ENCODE results near the gene KCNJ18.
"Not testable (repeated sequence)": the region's sequence is repeated elsewhere in the genome, so short reads cannot be mapped to it uniquely, and the experiment has no call there.

KCNJ18 gene

DNA sequence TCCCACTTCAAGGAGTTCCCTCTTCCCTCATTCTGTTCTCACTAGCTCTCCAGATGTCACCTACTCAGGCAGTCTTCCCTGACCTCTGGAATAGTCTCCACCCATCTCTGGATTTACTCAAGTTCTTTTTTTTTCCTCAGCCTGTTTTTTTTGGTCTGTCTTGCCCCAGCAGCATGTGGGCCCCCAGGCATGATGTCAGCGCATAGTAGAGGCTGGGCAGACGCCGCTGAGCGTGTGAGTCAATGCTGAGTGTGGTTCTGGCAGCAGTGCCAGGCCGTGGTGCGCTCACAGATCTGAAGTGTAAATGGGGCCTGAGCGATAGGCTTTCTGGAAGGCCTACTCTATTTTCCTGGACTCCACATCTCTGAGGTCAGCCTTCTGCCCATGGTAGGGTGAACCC is 2.7 kb upstream of the KCNJ18 start:
- Histone ChIP-seq H3K27me3 (ENCODE audit: insufficient read depth, low read depth) (no peaks in the 10 kb centered on the region), H3K36me3 (ENCODE audit: insufficient read depth) (no peaks in the 10 kb centered on the region), H3K79me2 (ENCODE audit: insufficient read depth, low read depth) (no peaks in the 10 kb centered on the region), H3K4me1 (ENCODE audit: low read depth, poor library complexity, severe bottlenecking) (no peaks in the 10 kb centered on the region), H3K27ac (no peak overlapping the region), H3K4me3 (IDR thresholded peaks at IDR 0.05; ENCODE audit: insufficient read depth, low read depth, low read length) (no peak overlapping the region), H4K20me1 (ENCODE audit: insufficient read depth) (no peaks in the 10 kb centered on the region), H3K9ac (no peak overlapping the region), H2AFZ (ENCODE audit: low read depth) (no peak overlapping the region), H3K4me2 (no peak overlapping the region)
- TF ChIP-seq CTCF (conservative IDR thresholded peaks at IDR 0.05; ENCODE audit: low read depth, low read length) = no peak

DNA sequence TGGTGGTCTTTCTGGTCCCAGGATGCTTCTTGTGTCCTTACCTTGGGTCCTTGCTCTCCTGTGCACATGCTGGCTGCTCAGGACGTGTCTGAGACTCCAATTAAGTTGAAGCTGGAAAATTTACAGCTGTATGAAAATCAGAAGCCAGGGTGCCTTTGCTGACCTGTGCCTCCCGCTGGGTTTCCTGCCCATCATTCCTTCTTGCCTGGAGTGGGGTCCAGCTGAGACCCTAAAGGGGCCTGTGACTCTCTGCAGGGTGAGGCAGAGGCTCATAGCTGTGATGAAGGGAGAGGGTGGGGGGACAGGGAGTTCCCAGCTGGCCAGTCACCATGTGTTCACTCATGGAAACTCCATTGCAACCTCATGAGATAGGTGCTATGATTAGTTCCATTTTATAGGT is 1.5 kb upstream of the KCNJ18 start:
- H3K4me3 ChIP-seq (IDR thresholded peaks at IDR 0.05; ENCODE audit: insufficient read depth, low read depth, low read length); H3K9ac ChIP-seq; H3K4me1 ChIP-seq (ENCODE audit: low read depth, poor library complexity, severe bottlenecking); H3K4me2 ChIP-seq; H4K20me1 ChIP-seq (ENCODE audit: insufficient read depth); H3K27ac ChIP-seq; H3K27me3 ChIP-seq (ENCODE audit: insufficient read depth, low read depth); H3K79me2 ChIP-seq (ENCODE audit: insufficient read depth, low read depth); H3K36me3 ChIP-seq (ENCODE audit: insufficient read depth); H2AFZ ChIP-seq (ENCODE audit: low read depth): not testable (repeated sequence)

DNA sequence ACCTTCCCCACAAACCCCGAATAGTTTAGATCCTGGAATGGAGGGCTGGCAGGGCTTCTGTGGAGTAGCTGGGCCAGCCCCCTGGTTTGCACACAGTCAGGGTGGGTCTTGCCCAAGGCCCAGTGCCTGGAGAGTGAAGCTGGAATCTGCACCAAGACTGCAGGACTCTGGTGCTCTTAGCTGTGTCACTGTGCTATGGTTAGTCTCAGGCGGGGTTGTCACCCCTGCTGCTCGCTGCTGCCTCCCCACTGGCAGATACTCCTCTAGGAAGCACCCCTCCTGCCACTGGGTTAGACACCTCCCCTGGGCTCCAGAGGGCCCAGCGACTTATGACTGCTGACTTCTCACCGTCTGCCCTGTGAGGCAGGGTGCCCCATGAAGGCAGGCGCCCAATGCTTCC is 842 bp upstream of the KCNJ18 start:
- not testable (repeated sequence) for H3K4me3 ChIP-seq (IDR thresholded peaks at IDR 0.05; ENCODE audit: insufficient read depth, low read depth, low read length); H3K4me1 ChIP-seq (ENCODE audit: low read depth, poor library complexity, severe bottlenecking); H3K9ac ChIP-seq; H3K4me2 ChIP-seq; H4K20me1 ChIP-seq (ENCODE audit: insufficient read depth); H3K27ac ChIP-seq; H3K79me2 ChIP-seq (ENCODE audit: insufficient read depth, low read depth); H2AFZ ChIP-seq (ENCODE audit: low read depth); H3K36me3 ChIP-seq (ENCODE audit: insufficient read depth); H3K27me3 ChIP-seq (ENCODE audit: insufficient read depth, low read depth)

DNA sequence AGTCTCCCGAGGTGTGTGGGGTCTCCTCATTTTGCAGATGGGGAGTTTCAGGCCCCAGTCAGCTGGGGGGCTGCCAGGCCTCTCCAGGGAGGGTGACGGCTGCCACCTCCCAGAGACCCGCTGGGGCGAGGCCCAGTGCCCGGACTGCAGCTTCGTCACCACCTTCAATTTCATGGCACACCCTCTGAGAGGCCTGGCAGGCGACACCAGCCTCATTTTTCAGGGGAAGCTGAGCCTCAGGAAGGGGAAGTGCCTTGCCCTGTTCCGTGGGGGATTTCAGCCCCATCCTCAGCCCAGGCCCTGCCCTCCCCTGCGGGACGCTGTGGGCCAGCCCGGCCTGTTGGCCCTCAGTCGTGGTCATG is 362 bp downstream of the KCNJ18 start:
- H3K9ac ChIP-seq; H3K36me3 ChIP-seq (ENCODE audit: insufficient read depth); H3K4me2 ChIP-seq; H3K4me1 ChIP-seq (ENCODE audit: low read depth, poor library complexity, severe bottlenecking); H3K79me2 ChIP-seq (ENCODE audit: insufficient read depth, low read depth); H3K27me3 ChIP-seq (ENCODE audit: insufficient read depth, low read depth); H3K4me3 ChIP-seq (IDR thresholded peaks at IDR 0.05; ENCODE audit: insufficient read depth, low read depth, low read length); H3K27ac ChIP-seq; H4K20me1 ChIP-seq (ENCODE audit: insufficient read depth); H2AFZ ChIP-seq (ENCODE audit: low read depth): not testable (repeated sequence)

- H3K4me3 ChIP-seq (IDR thresholded peaks at IDR 0.05; ENCODE audit: insufficient read depth, low read depth, low read length); H3K4me1 ChIP-seq (ENCODE audit: low read depth, poor library complexity, severe bottlenecking); H4K20me1 ChIP-seq (ENCODE audit: insufficient read depth); H3K27me3 ChIP-seq (ENCODE audit: insufficient read depth, low read depth); H3K27ac ChIP-seq; H3K36me3 ChIP-seq (ENCODE audit: insufficient read depth); H3K4me2 ChIP-seq; H3K9ac ChIP-seq; H2AFZ ChIP-seq (ENCODE audit: low read depth); H3K79me2 ChIP-seq (ENCODE audit: insufficient read depth, low read depth): not testable (repeated sequence)
Measured at GRCh38 chr17:21693391-21693796, 1.1 kb downstream of the KCNJ18 start.

- not testable (repeated sequence) for H2AFZ ChIP-seq (ENCODE audit: low read depth); H3K4me1 ChIP-seq (ENCODE audit: low read depth, poor library complexity, severe bottlenecking); H3K36me3 ChIP-seq (ENCODE audit: insufficient read depth); H3K4me2 ChIP-seq; H3K27me3 ChIP-seq (ENCODE audit: insufficient read depth, low read depth); H3K27ac ChIP-seq; H3K79me2 ChIP-seq (ENCODE audit: insufficient read depth, low read depth); H3K9ac ChIP-seq; H4K20me1 ChIP-seq (ENCODE audit: insufficient read depth); H3K4me3 ChIP-seq (IDR thresholded peaks at IDR 0.05; ENCODE audit: insufficient read depth, low read depth, low read length)
Measured at GRCh38 chr17:21693937-21694336, 1.6 kb downstream of the KCNJ18 start.

DNA sequence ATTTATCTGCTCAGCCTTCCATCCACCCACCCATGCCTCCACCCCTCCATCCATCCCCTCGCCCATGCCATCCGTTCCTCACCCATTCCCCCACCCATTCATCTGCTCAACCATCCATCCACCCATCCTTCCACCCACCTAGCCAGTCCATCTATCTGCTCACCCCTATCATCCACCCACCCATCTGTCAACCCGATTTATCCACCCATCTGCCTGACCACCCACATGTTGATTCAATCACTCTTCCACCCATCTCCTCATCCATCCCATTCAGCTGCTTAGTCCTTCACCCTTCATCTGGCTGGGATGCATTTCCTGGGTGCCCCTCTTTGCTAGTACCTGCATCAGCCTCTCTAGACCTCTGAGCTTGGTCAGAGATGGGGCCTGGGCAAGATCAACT is 3.9 kb downstream of the KCNJ18 start:
- not testable (repeated sequence) for H3K79me2 ChIP-seq (ENCODE audit: insufficient read depth, low read depth); H3K4me2 ChIP-seq; H3K4me3 ChIP-seq (IDR thresholded peaks at IDR 0.05; ENCODE audit: insufficient read depth, low read depth, low read length); H3K27me3 ChIP-seq (ENCODE audit: insufficient read depth, low read depth); H3K27ac ChIP-seq; H4K20me1 ChIP-seq (ENCODE audit: insufficient read depth); H3K4me1 ChIP-seq (ENCODE audit: low read depth, poor library complexity, severe bottlenecking); H3K9ac ChIP-seq; H3K36me3 ChIP-seq (ENCODE audit: insufficient read depth); H2AFZ ChIP-seq (ENCODE audit: low read depth)

GRCh38 chr17:21696842-21697507 is 4.7 kb downstream of the KCNJ18 start:
- not testable (repeated sequence) for H3K4me1 ChIP-seq (ENCODE audit: low read depth, poor library complexity, severe bottlenecking); H3K79me2 ChIP-seq (ENCODE audit: insufficient read depth, low read depth); H3K9ac ChIP-seq; H3K4me2 ChIP-seq; H3K27ac ChIP-seq; H4K20me1 ChIP-seq (ENCODE audit: insufficient read depth); H3K36me3 ChIP-seq (ENCODE audit: insufficient read depth); H2AFZ ChIP-seq (ENCODE audit: low read depth); H3K27me3 ChIP-seq (ENCODE audit: insufficient read depth, low read depth); H3K4me3 ChIP-seq (IDR thresholded peaks at IDR 0.05; ENCODE audit: insufficient read depth, low read depth, low read length)

GRCh38 chr17:21697508-21697860 is 5.2 kb downstream of the KCNJ18 start:
- not testable (repeated sequence) for H3K27ac ChIP-seq; H3K9ac ChIP-seq; H3K4me1 ChIP-seq (ENCODE audit: low read depth, poor library complexity, severe bottlenecking); H2AFZ ChIP-seq (ENCODE audit: low read depth); H3K27me3 ChIP-seq (ENCODE audit: insufficient read depth, low read depth); H3K4me3 ChIP-seq (IDR thresholded peaks at IDR 0.05; ENCODE audit: insufficient read depth, low read depth, low read length); H3K4me2 ChIP-seq; H3K36me3 ChIP-seq (ENCODE audit: insufficient read depth); H4K20me1 ChIP-seq (ENCODE audit: insufficient read depth); H3K79me2 ChIP-seq (ENCODE audit: insufficient read depth, low read depth)

DNA sequence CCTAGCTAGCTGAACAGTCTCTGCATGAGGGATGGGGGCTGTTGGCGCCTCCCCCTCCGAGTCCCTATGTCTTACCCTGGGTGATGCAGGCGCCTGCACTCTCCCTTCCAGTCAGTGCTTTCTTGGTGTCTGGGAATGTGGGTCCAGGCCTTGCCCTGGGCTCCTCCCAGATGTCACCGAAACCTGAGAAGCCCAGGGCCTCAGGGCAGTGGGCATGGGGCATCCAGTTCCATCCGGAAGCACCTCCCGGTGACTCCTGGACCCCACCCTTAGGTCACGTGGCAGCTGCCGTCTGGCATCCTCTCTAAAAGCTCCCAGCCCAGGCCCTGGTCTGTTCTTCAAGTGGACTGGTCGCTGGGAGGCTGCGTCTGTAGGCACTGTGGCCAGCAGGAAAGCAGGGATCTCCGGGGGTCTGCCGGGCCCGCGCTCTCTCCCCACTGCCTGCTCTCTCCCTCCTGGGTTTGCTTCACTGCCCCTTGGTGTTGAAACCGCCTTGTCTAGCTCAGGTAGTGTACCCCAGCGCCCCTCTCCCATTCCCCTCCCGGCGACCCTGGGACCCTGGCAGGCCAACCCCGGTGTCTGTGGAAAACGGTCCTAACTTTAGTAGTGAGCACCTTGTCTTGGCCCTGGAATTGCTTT is 6.2 kb downstream of the KCNJ18 start:
- H3K27ac ChIP-seq; H3K4me1 ChIP-seq (ENCODE audit: low read depth, poor library complexity, severe bottlenecking); H3K4me2 ChIP-seq; H2AFZ ChIP-seq (ENCODE audit: low read depth); H3K27me3 ChIP-seq (ENCODE audit: insufficient read depth, low read depth); H3K79me2 ChIP-seq (ENCODE audit: insufficient read depth, low read depth); H3K4me3 ChIP-seq (IDR thresholded peaks at IDR 0.05; ENCODE audit: insufficient read depth, low read depth, low read length); H3K9ac ChIP-seq; H3K36me3 ChIP-seq (ENCODE audit: insufficient read depth); H4K20me1 ChIP-seq (ENCODE audit: insufficient read depth): not testable (repeated sequence)
